ENCODE measurements around the gene HDAC8. TPM values are rescaled to one million over a fixed set of nuclear protein-coding genes. Genes with fewer than 3 reads are reported as not detected.
"Not testable (repeated sequence)": the region's sequence is repeated elsewhere in the genome, so short reads cannot be mapped to it uniquely, and the experiment has no call there.

Gene HDAC8
- total RNA-seq, 1 donor from 2014 or later: 42.1 TPM

GRCh38 chrX:72461288-72461687, 111.4 kb downstream of the HDAC8 start:
- no peak for DNase-seq (ENCODE audit: low spot score)

GRCh38 chrX:72460715-72461114, 111.9 kb downstream of the HDAC8 start:
- DNase-seq (ENCODE audit: low spot score): no peak

- DNase-seq (ENCODE audit: low spot score): not testable (repeated sequence)
These were observed 123.6 kb downstream of the HDAC8 start for GRCh38 chrX:72449034-72449433.

- not testable (repeated sequence) for DNase-seq (ENCODE audit: low spot score)
These were observed 131.9 kb downstream of the HDAC8 start for GRCh38 chrX:72440764-72441163.

- DNase-seq (ENCODE audit: low spot score): no peak
These were observed 136.6 kb downstream of the HDAC8 start for GRCh38 chrX:72436010-72436409.

- DNase-seq (ENCODE audit: low spot score): no peak
These were observed 142.2 kb downstream of the HDAC8 start for GRCh38 chrX:72430405-72430968.

GRCh38 chrX:72421797-72422196, 150.8 kb downstream of the HDAC8 start:
- no peak for DNase-seq (ENCODE audit: low spot score)

GRCh38 chrX:72409993-72410392, 162.7 kb downstream of the HDAC8 start:
- no peak for DNase-seq (ENCODE audit: low spot score)

- no peak for DNase-seq (ENCODE audit: low spot score)
These were observed 163.8 kb downstream of the HDAC8 start for GRCh38 chrX:72408885-72409284.

GRCh38 chrX:72405136-72405535, 167.5 kb downstream of the HDAC8 start:
- not testable (repeated sequence) for DNase-seq (ENCODE audit: low spot score)

- DNase-seq (ENCODE audit: low spot score): no peak
These were observed 170.0 kb downstream of the HDAC8 start for GRCh38 chrX:72402614-72403013.

- no peak for DNase-seq (ENCODE audit: low spot score)
These were observed 172.8 kb downstream of the HDAC8 start for GRCh38 chrX:72399816-72400215.

GRCh38 chrX:72396117-72396516, 176.5 kb downstream of the HDAC8 start:
- no peak for DNase-seq (ENCODE audit: low spot score)

GRCh38 chrX:72395237-72395636, 177.4 kb downstream of the HDAC8 start:
- no peak for DNase-seq (ENCODE audit: low spot score)

GRCh38 chrX:72394518-72395170, 178.0 kb downstream of the HDAC8 start:
- no peak for DNase-seq (ENCODE audit: low spot score)

- no peak for DNase-seq (ENCODE audit: low spot score)
These were observed 178.7 kb downstream of the HDAC8 start for GRCh38 chrX:72393836-72394517.

- DNase-seq (ENCODE audit: low spot score): no peak
These were observed 179.5 kb downstream of the HDAC8 start for GRCh38 chrX:72392816-72393800.

- DNase-seq (ENCODE audit: low spot score): no peak
These were observed 180.6 kb downstream of the HDAC8 start for GRCh38 chrX:72392042-72392441.

GRCh38 chrX:72387247-72387646, 185.4 kb downstream of the HDAC8 start:
- no peak for DNase-seq (ENCODE audit: low spot score)

- no peak for DNase-seq (ENCODE audit: low spot score)
These were observed 190.4 kb downstream of the HDAC8 start for GRCh38 chrX:72382202-72382595.

GRCh38 chrX:72381439-72382201, 191.0 kb downstream of the HDAC8 start:
- DNase-seq (ENCODE audit: low spot score): no peak

All from ureter (tissue), 1 donor.